GM10266 (cell line): ENCODE measurements around the gene TSPAN14.

Source experiments
- DNase-seq: peaks from one replicate; pipeline ENCODE4 v3.0.0; 2012; ENCODE audit errors: extremely low spot score
- CTCF ChIP-seq: IDR thresholded peaks from 2 replicates; pipeline ENCODE4 v1.5.1; 2012; ENCODE audit warnings: mild to moderate bottlenecking, low read depth; ENCODE audit not compliant: control insufficient read depth, insufficient read depth; ENCODE audit errors: missing control alignments

The TSPAN14 gene

GRCh38 chr10:80545258-80545881 lies 91.3 kb downstream of the TSPAN14 start:
- no peak for TF ChIP-seq CTCF
- peak; percentile 7 for DNase-seq

GRCh38 chr10:80552151-80552646 lies 98.1 kb downstream of the TSPAN14 start:
- no peak for TF ChIP-seq CTCF
- no peak for DNase-seq

- DNase-seq: no peak
- peak; percentile 14 for TF ChIP-seq CTCF
Measured at GRCh38 chr10:80553436-80553835, 99.3 kb downstream of the TSPAN14 start.

- no peak for DNase-seq
- TF ChIP-seq CTCF: no peak
Measured at GRCh38 chr10:80554050-80554449, 99.9 kb downstream of the TSPAN14 start.

- no peak for DNase-seq
- no peak for TF ChIP-seq CTCF
Measured at GRCh38 chr10:80555415-80555814, 101.3 kb downstream of the TSPAN14 start.

GRCh38 chr10:80561950-80562349 lies 107.8 kb downstream of the TSPAN14 start:
- no peak for TF ChIP-seq CTCF
- DNase-seq: no peak

GRCh38 chr10:80567292-80567691 lies 113.2 kb downstream of the TSPAN14 start:
- DNase-seq: no peak
- TF ChIP-seq CTCF: no peak
